K562 (cell line): ENCODE data around the gene NT5C1A. TPM values are rescaled to one million over a fixed set of nuclear protein-coding genes. Genes with fewer than 3 reads are reported as not detected.
A peak's percentile ranks its signal among the peaks of the same experiment; 100 is the strongest.

Source experiments
- CHD7 ChIP-seq: fragments of 200-600 bp; sonication (generic); IDR thresholded peaks from one replicate; pipeline ENCODE4 v1.6.1; 2012; ENCODE audit warnings: mild to moderate bottlenecking, low read depth, low read length, inconsistent platforms
- CXXC5 ChIP-seq: fragments of 250-450 bp; sonication (Bioruptor Pico); IDR thresholded peaks from 2 replicates; pipeline ENCODE4 v1.8.0; 2022; ENCODE audit warnings: inconsistent platforms, mild to moderate bottlenecking, moderate library complexity
- MEIS2 ChIP-seq: fragments of 450-650 bp; IDR thresholded peaks from 2 replicates; pipeline ENCODE4 v1.6.1; 2014; ENCODE audit warnings: mild to moderate bottlenecking; ENCODE audit not compliant: partially characterized antibody
- STAT5B ChIP-seq: fragments of 250-450 bp; sonication (Bioruptor Pico); IDR thresholded peaks from 2 replicates; pipeline ENCODE4 v1.8.0; 2021; ENCODE audit warnings: mild to moderate bottlenecking, inconsistent platforms
- UBTF ChIP-seq, 2 experiments: IDR thresholded peaks; 2 replicates each; pipeline ENCODE4 v1.6.1; 2012; ENCODE audit warnings: improper control_type of control experiment in 2 of 2, low read depth in 2 of 2, low read length in 2 of 2, borderline replicate concordance in 1 of 2
- XRCC5 ChIP-seq: fragments of 200-400 bp; formaldehyde crosslinking; IDR thresholded peaks from 2 replicates; pipeline ENCODE4 v1.6.1; 2017; ENCODE audit warnings: low read depth, mild to moderate bottlenecking, low read length
- ZBED1 ChIP-seq: IDR thresholded peaks from 2 replicates; pipeline ENCODE4 v1.6.1; 2014
- ZNF12 ChIP-seq: sonication (generic); formaldehyde crosslinking; IDR thresholded peaks from 2 replicates; pipeline ENCODE4 v1.4.0; 2020; ENCODE audit warnings: mild to moderate bottlenecking, missing genetic modification reagents
- ZNF518B ChIP-seq: fragments of 250-450 bp; sonication (Bioruptor Pico); IDR thresholded peaks from 2 replicates; pipeline ENCODE4 v1.5.0; 2021; ENCODE audit warnings: mild to moderate bottlenecking, moderate library complexity
- polyA plus RNA-seq, 8 experiments: library from polyadenylated mRNA; depleted of rRNA in 4 of 8; stranded (reverse) in 5 of 8; unstranded in 3 of 8; fragments of >200 nt; fragmentation: Nextera tagmentation in 2 of 8; fragmentation: Illumina TruSeq in 1 of 8; extraction: Ambion mirVana in 2 of 8; extraction: Trizol in 1 of 8; gene quantifications; 2 replicates each; pipeline versions ENCODE4 v1.2.1 to v1.2.3, GENCODE V29; 2011 to 2014; ENCODE audit warnings: inconsistent platforms in 1 of 8, missing spikeins in 1 of 8
- total RNA-seq, 7 experiments: library from RNA; depleted of rRNA in 6 of 7; stranded (reverse); fragments of >200 nt in 6 of 7; fragmentation: Illumina TruSeq in 2 of 7; extraction: Trizol in 2 of 7; gene quantifications; 2 replicates each; pipeline versions ENCODE4 v1.2.1 to v1.2.3, GENCODE V29; 2011 to 2021; ENCODE audit warnings: low replicate concordance in 1 of 7

NT5C1A gene
- total and polyA plus RNA-seq, 9 of the 15 experiments (the other 6 are each of a cell fraction or from before 2014, with no cell fraction given): not detected

GRCh38 chr1:39653546-39654031, 18.3 kb downstream of the NT5C1A start (continued):
- TF ChIP-seq ZNF518B (CRISPR knock-in tag) (no peak), UBTF (IDR thresholded peaks at IDR 0.05; ENCODE audit: borderline replicate concordance in 1 of 2, low read depth in 2 of 2, low read length in 2 of 2) (no peak), XRCC5 (0 out of 2 replicates have a peak, but pooled peaks have one; percentile 41), ZBED1 (no peak), ZNF12 (CRISPR knock-in tag) (no peak), MEIS2 (peak; percentile 18), CHD7 (no peak), STAT5B (no peak), CXXC5 (CRISPR knock-in tag) (peak; percentile 33; the same call in 1 of the 2 replicates)
